ENCODE data around the gene GPC5. TPM values are rescaled to one million over a fixed set of nuclear protein-coding genes. Genes with fewer than 3 reads are reported as not detected.

Gene GPC5
- total and polyA plus RNA-seq, 9 of the 15 experiments (the other 6 are each of a cell fraction or from before 2014, with no cell fraction given), result 0.18 to 0.27 TPM; not detected in 7

GRCh38 chr13:91824416-91824815 lies 426.0 kb downstream of the GPC5 start:
- Histone ChIP-seq H3K79me2 (ENCODE audit: control insufficient read depth, insufficient read depth, low read length) (no peaks in the 10 kb centered on the region), H3K27ac (ENCODE audit: extremely low read depth, low read depth, low read length) (no peak overlapping the region), H3K36me3 (ENCODE audit: control insufficient read depth, insufficient read depth, low read length) (no peaks in the 10 kb centered on the region), H4K20me1 (replicated peaks; ENCODE audit: control insufficient read depth, insufficient read depth, low read length) (no peaks in the 10 kb centered on the region), H3K9ac (ENCODE audit: insufficient read depth in 1 of 2, low read depth in 2 of 2, low read length in 2 of 2) (no peak overlapping the region), H3K4me3 (no peak overlapping the region), H3K9me3 (replicated peaks; ENCODE audit: control insufficient read depth, insufficient read depth, low read depth, low read length) (0 out of 2 replicates have a peak, but pooled peaks cover 2% of the 10 kb centered on the region), H3K27me3 (ENCODE audit: control insufficient read depth in 2 of 2, insufficient read depth in 2 of 2, low read length in 2 of 2) (no peaks in the 10 kb centered on the region), H2AFZ (ENCODE audit: low read depth, low read length) (no peak overlapping the region), H3K9me1 (ENCODE audit: control insufficient read depth, insufficient read depth, low read length) (no peaks in the 10 kb centered on the region), H3K4me2 (ENCODE audit: insufficient read depth, low read length) (no peak overlapping the region), H3K4me1 (replicated peaks in 1 of 2; ENCODE audit: control insufficient read depth in 2 of 2, insufficient read depth in 2 of 2, low read length in 2 of 2) (no peaks in the 10 kb centered on the region)
- no TSS peak for BruUV-seq (replicated peaks)
- POLR2A ChIA-PET, result no interaction called here
- DNase-seq (ENCODE audit: extremely low read depth in 1 of 4, low spot score in 3 of 4), result no peak
- intact Hi-C loops (cut with micrococcal nuclease) (loop anchor here (5.0 kb wide), 1 partner anchor 52 kb away; no protein-coding TSS in a partner anchor), in situ Hi-C loops (cut with MboI) (no loop called here)
- no peak for FAIRE-seq
- ATAC-seq, result no peak
- CTCF ChIA-PET (ENCODE audit: low intra/inter-chr PET ratio), result no interaction called here
- TF ChIP-seq RBM25 (IDR thresholded peaks at IDR 0.05; ENCODE audit: low read depth, low read length, severe bottlenecking), result no peak
- TF ChIP-seq ZNF274 (IDR thresholded peaks at IDR 0.05; ENCODE audit: borderline replicate concordance, low read depth, low read length), result no peak
- no peak for TF ChIP-seq USF1 (CRISPR knock-in tag; IDR thresholded peaks at IDR 0.05)
- TF ChIP-seq AFF1 (IDR thresholded peaks at IDR 0.05; ENCODE audit: low read depth in 1 of 2, partially characterized antibody in 2 of 2), result no peak
- no peak for TF ChIP-seq GATA2 (CRISPR knock-in tag; IDR thresholded peaks at IDR 0.05)
- no peak for TF ChIP-seq RREB1 (CRISPR knock-in tag; IDR thresholded peaks at IDR 0.05)
- no peak for TF ChIP-seq ZNF518B (CRISPR knock-in tag; IDR thresholded peaks at IDR 0.05)
